Measurements from ENCODE around the gene SEPTIN12. TPM values are rescaled to one million over a fixed set of nuclear protein-coding genes. Genes with fewer than 3 reads are reported as not detected.

Gene SEPTIN12
- total and polyA plus RNA-seq, 2 experiments from 2014 or later: not detected

- Histone ChIP-seq H3K4me3 (peak overlapping the region; percentile 98), H3K4me2 (peak overlapping the region; percentile 100), H3F3A (replicated peaks; ENCODE audit: low read depth) (peaks cover 28% of the 10 kb centered on the region), H3K27me3 (ENCODE audit: insufficient read depth) (no peaks in the 10 kb centered on the region), H4K20me1 (replicated peaks; ENCODE audit: insufficient read depth) (peaks cover 3% of the 10 kb centered on the region), H3K36me3 (ENCODE audit: insufficient read depth) (peaks cover 7% of the 10 kb centered on the region), H3K9me2 (ENCODE audit: insufficient read depth) (no peaks in the 10 kb centered on the region), H2AFZ (peak overlapping the region; percentile 95), H3K4me1 (ENCODE audit: insufficient read depth) (peaks cover 10% of the 10 kb centered on the region; the same call in 1 of the 2 replicates), H3K27ac (ENCODE audit: low read depth) (peak overlapping the region; percentile 95; the same call in 1 of the 2 replicates), H3K79me2 (replicated peaks; ENCODE audit: insufficient read depth) (peaks cover 49% of the 10 kb centered on the region)
- ATAC-seq (no peak), DNase-seq (ENCODE audit: low spot score) (no peak)
- TF ChIP-seq STAT1 (IDR thresholded peaks at IDR 0.05; ENCODE audit: unreplicated experiment) (no peak), CTCF (conservative IDR thresholded peaks at IDR 0.05; ENCODE audit: low read depth in 2 of 2) (no peak), ETS1 (IDR thresholded peaks at IDR 0.05) (no peak), REST (IDR thresholded peaks at IDR 0.05; ENCODE audit: unreplicated experiment) (no peak), NANOG (IDR thresholded peaks at IDR 0.05; ENCODE audit: borderline replicate concordance) (no peak)
- Mint-ChIP-seq H3K4me1 (peaks cover 8% of the 10 kb centered on the region; the same call in 2 of the 3 replicates), H3K9me3 (no peaks in the 10 kb centered on the region; the same call in 2 of the 3 replicates), H3K27me3 (ENCODE audit: insufficient read depth, low read depth, poor library complexity) (peaks cover 16% of the 10 kb centered on the region), H3K4me3 (peak overlapping the region; percentile 92), H3K36me3 (ENCODE audit: low read depth) (peaks cover 21% of the 10 kb centered on the region), H3K27ac (peak overlapping the region; percentile 93)
Observed at GRCh38 chr16:4733211-4733742, 54.9 kb downstream of the SEPTIN12 start.

GRCh38 chr16:4729876-4730275 lies 58.3 kb downstream of the SEPTIN12 start:
- Histone ChIP-seq H3F3A (replicated peaks; ENCODE audit: low read depth) (peaks cover 31% of the 10 kb centered on the region), H2AFZ (no peak overlapping the region), H3K4me1 (ENCODE audit: insufficient read depth) (peaks cover 4% of the 10 kb centered on the region; the same call in 1 of the 2 replicates), H3K79me2 (replicated peaks; ENCODE audit: insufficient read depth) (peaks cover 49% of the 10 kb centered on the region), H3K4me3 (no peak overlapping the region), H3K27me3 (ENCODE audit: insufficient read depth) (no peaks in the 10 kb centered on the region), H4K20me1 (replicated peaks; ENCODE audit: insufficient read depth) (peaks cover 3% of the 10 kb centered on the region), H3K9me2 (ENCODE audit: insufficient read depth) (no peaks in the 10 kb centered on the region), H3K36me3 (ENCODE audit: insufficient read depth) (peaks cover 7% of the 10 kb centered on the region), H3K27ac (ENCODE audit: low read depth) (0 out of 2 replicates have a peak overlapping the region, but pooled peaks have one; percentile 39), H3K4me2 (no peak overlapping the region)
- DNase-seq (ENCODE audit: low spot score): no peak
- Mint-ChIP-seq H3K27ac (no peak overlapping the region), H3K9me3 (no peaks in the 10 kb centered on the region; the same call in 2 of the 3 replicates), H3K4me1 (peaks cover 3% of the 10 kb centered on the region; the same call in 2 of the 3 replicates), H3K4me3 (no peak overlapping the region), H3K36me3 (ENCODE audit: low read depth) (peaks cover 40% of the 10 kb centered on the region), H3K27me3 (ENCODE audit: insufficient read depth, low read depth, poor library complexity) (peaks cover 6% of the 10 kb centered on the region)
- no peak for ATAC-seq
- TF ChIP-seq ETS1 (IDR thresholded peaks at IDR 0.05) (no peak), EZH2 (IDR thresholded peaks at IDR 0.05; ENCODE audit: low read depth, unreplicated experiment) (no peak), ZNF114 (CRISPR knock-in tag; IDR thresholded peaks at IDR 0.05) (no peak), CREB1 (CRISPR knock-in tag; IDR thresholded peaks at IDR 0.05; ENCODE audit: low read depth) (no peak), REST (IDR thresholded peaks at IDR 0.05; ENCODE audit: unreplicated experiment) (no peak), STAT1 (IDR thresholded peaks at IDR 0.05; ENCODE audit: unreplicated experiment) (no peak)
